Activated CD8-positive, alpha-beta memory T cell treated with anti-CD3 and anti-CD28 coated beads for 1 hour (primary cell): ENCODE measurements around the gene IL4R.

Experiments
- DNase-seq, 2 donors: peaks; one replicate each; pipeline ENCODE4 v3.0.0-alpha.2; 2020; ENCODE audit warnings: low read depth in 1 of 2; ENCODE audit errors: extremely low read depth in 1 of 2

Gene IL4R

DNA sequence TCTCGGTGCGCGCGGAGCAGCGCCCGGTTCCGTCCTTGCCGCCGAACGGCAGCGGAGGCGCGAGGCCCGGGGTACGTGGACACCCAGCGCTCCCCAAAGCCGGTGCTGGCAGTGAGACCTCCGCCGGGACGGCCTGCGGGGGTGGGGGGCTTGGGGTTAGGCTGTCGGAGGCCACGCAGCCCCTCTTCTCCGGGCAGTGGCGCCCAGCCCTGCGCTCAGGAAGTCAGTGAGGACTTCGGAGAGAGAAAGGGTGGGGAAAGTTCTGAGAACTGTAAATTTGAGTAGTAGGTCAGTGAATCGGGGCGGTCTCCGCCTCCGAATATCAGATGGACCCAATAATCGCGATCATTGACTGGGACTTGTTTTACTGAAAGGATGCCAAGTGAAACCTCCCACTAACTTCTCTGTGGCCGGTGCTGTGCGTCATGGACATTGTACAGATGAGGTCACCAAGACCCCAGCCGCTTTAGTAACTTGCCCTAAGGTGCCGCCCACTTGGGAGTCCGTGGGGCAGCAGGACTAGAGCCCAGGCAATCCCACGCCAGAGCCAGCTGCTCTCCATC lies 468 bp downstream of the IL4R start:
- no peak for DNase-seq

DNA sequence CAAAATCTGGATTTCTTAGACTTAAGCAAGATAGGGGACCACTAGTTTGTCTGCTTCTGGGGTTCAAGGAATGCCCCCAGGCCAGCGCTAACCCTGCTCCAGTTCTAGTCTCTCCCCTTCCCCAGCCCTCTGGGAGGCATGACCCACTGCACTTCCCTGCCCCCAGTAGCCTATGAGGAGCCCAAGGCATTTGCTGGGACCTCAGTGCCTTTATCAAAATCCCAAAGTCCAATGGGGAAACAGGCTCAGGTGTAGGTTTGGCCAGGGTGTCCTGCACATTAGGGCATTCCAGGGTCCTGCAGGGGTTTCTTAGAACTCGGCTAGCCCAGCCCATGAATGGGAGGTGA lies 1.2 kb downstream of the IL4R start:
- no peak for DNase-seq

DNA sequence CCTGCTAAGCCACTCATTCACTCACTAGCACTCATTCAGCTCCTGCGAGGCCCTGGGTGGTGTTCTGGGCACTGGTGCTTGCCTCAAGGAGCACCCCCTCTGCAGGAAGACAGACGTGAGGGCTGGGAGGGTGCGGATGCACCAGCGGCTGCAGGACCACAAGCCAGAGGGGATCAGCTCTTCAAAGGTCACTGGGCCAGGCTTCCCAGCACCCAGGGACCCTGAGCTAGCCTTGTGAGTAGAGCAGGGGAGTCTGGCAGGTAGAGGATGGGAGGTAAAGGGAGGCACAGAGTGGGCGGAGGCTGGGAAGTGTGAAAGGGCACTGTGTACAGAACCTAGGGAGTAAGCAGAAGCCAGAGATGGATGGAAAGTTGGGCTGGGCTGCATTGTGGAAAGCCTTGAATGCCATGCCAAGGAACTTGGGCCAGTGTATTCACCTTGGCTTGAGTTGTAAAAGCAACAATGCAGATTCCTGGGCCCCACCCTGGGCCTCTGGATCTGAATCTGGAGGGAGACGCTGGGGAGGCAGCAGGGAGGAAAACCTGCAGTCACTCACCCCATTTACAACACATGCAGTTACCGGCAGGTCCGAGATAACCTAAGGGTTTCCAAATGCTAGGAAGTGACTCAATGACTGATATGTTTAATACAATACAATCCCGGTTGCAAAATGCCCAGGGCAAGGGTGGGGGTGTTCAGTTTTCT lies 1.7 kb downstream of the IL4R start:
- no peak for DNase-seq

DNA sequence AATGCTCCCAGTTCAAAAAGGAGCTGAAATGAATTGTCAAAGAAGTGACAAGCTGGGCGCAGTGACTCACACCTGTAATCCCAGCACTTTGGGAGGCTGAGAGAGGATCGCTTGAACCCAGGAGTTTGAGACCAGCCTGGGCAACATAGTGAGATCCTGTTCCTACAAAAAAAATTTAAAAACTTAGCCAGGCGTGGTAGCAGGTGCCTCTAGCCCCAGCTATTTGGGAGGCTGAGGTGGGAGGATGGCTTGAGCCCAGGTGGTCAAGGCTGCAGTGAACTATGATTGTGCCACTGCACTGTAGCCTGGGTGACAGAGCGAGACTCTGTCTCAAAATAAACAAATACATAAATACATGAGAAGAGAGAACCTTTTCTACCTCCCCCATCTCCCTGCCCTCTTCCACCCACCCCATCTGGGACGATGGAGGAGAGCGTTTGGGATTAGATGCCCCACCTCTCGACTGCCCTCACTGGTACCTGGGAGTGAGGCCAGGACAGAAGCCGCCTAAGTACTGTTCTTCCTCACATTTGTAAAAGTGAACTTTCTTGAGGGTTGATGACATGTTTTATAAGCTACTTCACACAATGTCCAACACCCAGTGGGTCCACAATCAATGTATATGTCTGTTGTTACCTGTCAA lies 2.4 kb downstream of the IL4R start:
- no peak for DNase-seq

DNA sequence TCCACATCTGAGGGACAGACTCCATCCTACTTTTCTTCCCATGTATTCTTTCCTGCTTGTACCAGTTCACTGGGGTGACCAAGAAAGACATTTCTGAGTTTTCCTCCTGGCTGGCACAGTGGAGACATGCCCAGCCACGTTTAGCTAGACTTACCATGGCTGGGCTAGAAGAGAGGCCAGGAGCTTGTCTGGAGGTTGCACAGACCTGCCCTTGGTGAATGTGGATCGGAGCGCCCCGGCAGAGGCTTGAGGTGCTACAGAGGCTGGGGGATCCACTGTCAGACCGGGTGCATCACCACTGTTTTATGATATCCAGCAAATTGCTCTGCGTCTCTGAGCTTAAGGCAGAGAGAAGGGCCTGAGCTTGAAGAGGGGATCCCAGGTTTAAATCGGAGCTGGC lies 3.5 kb downstream of the IL4R start:
- no peak for DNase-seq

DNA sequence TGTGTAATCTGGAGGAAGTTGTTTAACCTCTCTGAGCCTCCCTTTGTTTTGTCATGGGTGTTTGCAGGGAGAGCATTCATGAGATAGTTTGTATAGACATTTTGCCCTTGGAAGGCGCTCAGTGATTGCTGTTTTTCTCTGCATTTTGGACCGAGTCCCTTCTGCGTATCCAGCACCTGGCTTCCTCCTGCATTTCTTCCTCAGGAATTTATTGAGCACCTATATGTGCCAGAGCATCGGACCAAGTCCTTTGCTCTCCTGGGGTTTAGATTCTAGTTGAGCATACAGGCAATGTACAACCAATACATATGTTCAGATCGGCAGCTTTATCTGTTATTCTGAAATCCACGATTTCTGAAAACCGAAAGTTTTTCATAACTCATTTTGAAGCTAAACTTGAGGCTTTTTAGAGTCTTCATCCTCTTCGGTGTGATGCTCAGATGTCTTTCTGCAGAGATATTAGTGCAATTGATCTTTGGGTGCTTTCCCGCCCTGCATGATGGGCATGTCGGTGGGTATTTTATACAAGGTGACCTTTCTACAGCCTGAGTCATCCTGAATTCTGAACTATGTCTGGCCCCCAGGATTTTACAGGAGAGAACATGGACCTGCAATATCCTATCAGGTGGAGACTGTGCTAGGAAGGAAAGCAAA lies 4.1 kb downstream of the IL4R start:
- no peak for DNase-seq

DNA sequence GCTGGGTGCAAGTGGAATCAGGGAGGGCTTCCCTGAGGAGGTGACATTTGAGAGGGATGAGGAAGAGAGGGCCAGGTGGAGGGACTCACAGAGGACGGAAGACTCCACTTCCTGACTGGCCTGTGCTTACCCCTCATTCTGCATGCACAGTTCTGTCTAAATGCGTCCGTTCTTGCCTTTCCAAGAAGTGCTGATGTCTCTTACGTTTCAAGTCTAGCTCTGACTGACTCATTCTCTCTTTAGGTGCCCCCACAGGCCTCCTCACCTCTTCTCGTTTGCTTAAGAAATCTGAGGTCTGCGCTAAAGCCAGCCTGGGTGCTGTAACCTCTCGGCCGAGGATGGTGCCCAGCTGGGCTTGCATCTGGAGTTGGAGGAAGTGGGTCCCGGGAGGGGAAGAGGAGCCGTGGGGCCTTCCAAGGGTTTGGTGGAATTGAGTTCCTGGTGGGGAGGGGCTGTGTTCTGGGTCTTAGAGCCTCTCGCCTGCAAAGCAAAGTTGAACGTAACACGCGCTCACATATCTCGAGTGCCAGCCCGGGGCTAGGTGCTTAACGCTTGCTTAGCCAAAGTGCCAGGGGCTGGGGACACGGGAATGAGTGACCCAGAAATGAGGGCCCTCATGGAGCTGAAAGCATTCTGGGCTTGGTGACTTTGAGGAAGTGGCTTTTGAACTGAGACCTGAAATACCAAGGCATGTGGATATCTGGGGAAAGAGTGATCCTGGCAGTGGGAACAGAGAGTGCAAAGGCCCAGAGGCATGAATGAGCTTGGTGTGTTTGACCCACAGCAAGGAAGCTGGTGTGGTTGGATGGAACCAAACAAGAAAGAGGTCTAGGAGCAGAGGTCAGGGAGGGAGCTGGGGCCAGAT lies 4.8 kb downstream of the IL4R start:
- DNase-seq = no peak

DNA sequence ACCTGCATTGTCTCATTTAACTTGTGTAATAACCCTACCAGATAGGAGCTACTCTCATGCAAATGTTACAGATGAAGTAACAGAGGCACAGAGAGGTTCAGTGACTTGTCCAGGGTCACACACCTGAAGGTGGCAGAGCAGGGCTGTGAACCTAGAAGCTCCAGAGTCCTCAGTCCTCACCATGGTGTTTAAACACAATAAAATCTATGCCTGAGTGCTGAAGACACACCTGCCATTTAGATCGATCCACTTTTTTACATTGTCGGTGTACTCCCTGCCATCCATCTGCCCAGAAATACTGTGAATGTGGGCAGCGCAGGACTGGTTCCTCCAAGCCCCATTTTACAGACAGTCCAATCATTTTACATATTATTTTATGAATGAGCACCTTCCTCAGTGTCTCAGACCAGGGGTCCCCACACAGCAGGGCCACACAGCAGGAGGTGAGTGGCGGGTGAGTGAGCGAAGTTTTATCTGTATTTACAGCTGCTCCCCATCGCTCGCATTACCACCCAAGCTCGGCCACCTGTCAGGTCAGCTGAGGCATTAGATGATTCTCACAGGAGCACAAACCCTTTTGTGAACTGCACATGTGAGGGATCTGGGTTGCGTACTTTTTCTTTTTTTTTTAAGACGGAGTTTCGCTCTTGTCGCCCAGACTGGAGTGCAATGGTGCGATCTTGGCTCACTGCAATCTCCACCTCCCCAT lies 5.6 kb downstream of the IL4R start:
- no peak for DNase-seq

DNA sequence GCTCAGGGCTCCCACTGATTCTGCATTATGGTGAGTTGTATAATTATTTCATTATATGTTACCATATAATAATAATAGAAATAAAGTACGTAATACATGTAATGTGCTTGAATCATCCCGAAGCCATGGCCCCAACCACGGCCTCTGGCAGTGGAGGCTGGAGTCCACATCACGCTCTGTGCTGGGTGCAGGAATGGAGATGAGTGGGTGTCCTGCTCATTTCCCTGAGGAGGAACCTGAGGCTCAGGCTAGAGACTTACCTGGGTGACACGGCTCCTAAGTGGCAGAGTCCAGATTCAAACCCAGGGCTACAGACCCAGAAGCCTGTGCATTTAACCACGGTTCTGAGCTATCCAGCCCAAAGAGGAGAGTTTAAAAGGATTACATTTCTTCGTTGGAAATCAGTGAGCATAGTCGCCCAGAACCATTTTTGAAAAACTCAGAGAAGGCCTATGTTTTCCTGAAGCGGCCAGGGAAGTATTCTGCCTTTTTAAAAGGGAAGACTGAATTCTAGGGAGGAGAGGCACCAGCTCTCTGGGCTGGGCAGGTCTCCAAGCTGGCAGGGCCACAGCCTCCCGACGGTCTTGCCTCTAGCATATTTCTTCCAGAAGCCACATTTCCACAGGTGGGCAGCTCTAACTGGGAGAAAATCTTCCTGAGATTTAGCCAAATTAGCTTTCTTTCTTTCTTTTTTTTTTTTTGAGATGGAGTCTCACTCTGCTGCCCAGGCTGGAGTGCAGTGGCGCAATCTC lies 6.7 kb downstream of the IL4R start:
- no peak for DNase-seq

DNA sequence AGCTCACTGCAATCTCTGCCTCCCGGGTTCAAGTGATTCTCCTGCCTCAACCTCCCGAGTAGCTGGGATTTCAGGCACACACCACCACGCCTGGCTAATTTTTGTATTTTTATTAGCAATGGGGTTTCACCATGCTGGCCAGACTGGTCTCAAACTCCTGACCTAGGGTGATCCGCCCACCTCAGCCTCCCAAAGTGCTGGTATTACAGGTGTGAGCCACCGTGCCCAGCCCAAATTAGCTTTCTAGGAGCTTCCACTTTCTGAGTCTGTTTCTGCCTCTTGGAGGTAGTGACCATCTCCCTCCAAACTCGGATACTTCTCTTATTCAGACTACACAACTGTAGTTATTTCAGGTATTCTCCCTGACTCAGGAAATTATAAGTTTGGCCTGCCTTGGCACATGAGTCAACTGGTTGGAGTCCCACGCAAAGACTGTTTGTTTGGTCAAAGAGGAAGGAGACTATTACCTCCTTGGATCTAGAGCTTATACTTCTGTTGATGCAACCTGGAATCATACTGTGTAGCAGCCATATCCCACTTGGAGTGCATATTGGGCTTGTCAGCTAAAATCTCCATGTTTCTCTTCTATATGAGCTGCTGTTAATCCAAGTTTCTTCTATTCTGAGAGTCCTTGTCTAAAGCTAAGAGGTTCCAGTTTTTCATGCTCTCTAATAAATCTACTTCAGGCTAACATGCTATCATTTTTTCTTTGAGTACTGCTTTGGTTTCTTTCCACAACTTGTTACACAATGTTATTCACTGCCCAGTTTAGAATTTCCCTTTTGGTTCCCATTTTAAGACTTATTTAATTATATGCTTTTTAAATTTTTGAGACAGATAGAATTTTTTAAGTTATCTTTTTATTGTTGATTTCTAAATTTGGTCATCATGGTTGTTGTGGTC lies 7.5 kb downstream of the IL4R start:
- no peak for DNase-seq

DNA sequence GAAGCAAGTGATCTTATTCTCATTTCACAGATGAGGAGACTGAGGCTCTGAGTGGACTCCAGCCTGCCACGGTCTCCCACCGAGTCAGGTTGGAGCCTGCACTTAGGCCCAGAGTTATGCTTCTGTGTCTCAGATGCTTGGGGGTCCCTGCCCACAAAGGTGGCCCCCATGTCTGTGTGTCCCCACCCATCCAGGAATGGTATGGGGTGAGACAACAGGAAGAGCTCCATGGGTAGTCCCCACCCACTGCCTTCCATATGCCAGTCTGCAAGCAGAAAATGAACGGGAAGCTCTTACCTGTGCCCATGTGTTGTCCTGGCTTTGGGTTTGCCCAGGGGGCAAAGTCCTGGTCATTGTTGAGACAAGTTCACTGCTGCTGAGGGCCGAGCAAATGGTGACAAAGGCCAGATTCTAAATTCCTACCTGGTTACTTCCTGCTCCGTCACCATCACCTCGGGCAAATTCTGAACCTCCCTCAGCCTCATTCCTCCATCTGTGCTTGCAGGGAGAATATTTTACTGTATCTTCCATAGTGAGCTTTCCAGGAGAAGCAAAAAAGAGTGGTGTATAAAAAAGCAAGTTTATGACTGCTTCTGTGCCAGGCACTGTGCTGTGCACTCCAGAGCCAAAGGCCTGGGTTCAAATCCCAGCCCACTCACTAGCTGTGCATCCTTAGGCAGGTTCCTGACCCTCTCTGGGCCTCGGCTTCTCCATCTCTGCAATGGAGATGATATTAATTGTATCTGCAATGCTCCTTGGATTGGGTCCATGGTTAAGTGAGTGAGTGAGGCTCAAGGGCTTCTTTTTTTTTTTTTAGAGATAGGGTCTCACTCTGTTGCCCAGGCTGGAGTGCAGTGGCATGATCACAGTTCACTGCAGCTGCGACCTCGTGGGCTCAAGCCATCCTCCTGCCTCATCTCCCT lies 9.3 kb downstream of the IL4R start:
- DNase-seq = no peak

DNA sequence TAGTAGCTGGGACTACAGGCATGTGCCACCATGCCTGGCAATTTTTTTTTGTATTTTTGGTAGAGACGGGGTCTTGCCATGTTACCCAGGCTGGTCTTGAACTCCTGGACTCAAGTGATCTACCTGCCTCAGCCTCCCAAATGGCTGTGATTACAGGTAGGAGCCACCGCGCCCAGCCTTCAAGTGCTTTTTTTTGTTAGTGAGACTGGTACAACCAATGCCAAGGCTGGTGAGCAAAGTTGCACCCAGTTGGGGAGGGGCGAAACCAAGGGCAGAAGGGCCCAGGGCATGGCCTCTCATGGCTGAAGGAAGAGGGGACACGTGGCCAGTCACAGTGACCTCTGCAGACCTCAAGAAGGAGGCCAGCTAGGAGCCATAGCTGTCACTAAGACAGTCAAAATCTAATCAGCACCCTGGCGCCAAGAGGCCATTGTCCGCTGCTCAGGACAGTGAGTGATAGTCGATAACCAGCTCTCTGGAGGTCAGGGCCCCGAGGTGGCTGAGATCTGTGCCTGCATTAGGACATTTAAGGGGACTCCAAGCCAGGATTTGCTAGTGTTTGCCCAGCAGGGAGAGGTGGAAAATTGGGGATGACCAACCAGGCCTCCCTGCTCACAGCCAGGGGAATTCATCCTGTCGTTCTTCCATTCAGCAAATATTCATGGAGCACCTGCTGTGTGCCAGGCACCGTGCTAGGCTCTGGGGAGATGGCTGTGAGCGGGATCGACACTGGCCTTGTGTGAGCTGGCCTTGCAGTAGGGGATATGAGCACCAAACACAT lies 10.2 kb downstream of the IL4R start:
- no peak for DNase-seq

DNA sequence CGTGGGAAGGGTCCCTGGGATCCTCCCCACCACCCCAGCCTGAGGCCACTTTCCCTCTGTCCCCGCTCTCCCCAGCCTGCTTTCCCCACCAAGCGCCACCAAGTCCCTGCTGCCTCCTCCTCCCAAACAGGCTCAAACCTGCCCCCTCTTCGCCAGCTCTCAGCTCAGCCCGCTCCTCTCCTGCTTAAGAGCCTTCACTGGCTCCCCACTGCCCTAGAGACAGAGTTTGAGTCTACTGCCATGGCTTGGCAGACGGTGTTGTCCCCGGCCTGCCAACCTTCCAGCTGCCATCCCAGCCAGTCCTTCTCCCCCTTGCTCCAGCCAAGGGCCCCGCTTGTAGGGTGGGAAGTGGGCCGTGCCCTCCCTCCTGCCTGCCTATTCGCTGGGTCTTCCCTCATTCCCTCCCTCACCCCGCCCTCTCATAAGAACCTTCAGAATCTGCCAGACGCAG lies 11.1 kb downstream of the IL4R start:
- DNase-seq = no peak

DNA sequence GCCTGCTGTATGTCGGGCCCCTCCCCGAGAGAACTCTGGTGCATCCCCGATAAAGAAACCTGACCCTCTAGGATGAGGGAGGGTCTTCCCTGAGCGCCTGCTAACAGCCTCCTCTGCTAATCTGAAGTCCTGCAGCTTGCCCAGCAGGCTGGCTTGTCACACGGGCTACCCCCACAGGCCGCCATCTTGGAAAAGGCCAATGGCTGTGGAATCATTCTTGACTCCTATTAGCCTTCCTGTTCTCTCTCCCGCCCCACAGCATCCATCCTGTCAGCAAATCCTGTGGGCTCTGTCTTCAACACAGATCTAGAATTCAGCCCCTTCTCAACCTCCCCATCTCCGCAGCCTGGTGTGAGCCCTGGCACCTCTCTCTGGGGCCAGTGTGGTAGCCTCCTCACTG lies 12.0 kb downstream of the IL4R start:
- no peak for DNase-seq

DNA sequence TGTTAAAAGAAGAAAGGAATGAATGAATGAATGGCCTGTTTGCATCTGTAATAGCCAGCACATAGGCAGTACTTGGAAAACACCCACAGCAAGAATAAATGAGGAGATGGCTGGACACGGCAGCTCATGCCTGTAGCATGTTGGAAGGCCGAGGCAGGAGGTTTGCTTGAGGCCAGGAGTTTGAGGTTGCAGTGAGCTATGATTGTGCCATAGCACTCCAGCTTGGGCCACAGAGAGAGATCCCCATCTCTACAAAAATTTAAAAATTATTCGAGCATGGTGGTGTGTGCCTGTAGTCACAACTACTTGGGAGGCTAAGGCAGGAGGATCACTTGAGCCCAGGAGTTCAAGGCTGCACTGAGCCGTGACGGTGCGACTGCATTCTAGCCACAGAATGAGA lies 12.5 kb downstream of the IL4R start:
- DNase-seq = no peak

DNA sequence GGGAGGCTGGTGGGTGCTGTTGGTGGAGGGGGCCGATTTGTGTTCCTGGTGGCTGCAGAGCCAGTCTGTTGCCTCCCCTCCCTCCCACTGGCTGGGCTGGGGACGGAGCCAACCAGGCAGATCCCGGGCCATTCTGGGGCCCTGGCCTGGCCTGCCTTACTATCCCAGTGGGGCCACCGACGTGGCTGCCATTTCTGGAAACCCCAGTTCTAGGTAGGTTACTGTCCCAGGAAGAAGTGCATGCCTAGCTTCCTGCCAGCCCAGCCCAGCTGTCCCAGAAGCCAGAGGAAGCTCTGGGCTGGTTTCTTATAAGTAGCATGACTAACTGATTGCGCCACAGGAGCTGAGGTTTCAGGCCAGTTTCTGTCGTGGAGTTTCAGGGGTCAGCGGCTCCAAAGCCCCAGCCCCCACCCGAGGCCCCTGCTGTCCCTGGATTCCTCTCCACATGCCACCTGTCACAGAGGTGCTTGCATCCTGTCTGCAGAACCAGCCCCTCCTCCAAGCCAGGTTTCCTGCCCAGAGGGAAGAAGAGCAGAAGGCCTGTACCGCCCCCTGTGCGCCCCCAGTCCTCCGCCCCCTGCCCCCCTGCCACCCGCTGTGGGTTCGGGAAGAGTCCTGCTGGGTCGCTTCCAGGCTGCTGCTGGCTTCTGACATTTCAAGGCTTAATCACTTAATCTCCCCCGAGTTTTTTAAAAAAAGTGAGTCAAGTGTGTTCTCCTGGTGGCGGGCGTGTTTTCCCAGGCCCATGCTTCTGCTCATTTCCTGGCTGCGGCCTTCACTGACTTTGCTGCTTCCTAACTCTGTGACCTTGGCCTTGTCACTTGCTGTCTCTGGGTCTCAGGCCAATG lies 13.2 kb downstream of the IL4R start:
- no peak for DNase-seq
